GM12873 (cell line): ENCODE results near the gene VWA3A.

ENCODE experiments used
- TF ChIP-seq, protein P1 (sequence below): IDR thresholded peaks from 2 replicates; pipeline ENCODE4 v1.5.1; 2012; ENCODE audit warnings: low read depth, mild to moderate bottlenecking, moderate library complexity, low read length, control low read depth; ENCODE audit not compliant: insufficient read depth; ENCODE audit errors: missing control alignments

Gene VWA3A, protein sequence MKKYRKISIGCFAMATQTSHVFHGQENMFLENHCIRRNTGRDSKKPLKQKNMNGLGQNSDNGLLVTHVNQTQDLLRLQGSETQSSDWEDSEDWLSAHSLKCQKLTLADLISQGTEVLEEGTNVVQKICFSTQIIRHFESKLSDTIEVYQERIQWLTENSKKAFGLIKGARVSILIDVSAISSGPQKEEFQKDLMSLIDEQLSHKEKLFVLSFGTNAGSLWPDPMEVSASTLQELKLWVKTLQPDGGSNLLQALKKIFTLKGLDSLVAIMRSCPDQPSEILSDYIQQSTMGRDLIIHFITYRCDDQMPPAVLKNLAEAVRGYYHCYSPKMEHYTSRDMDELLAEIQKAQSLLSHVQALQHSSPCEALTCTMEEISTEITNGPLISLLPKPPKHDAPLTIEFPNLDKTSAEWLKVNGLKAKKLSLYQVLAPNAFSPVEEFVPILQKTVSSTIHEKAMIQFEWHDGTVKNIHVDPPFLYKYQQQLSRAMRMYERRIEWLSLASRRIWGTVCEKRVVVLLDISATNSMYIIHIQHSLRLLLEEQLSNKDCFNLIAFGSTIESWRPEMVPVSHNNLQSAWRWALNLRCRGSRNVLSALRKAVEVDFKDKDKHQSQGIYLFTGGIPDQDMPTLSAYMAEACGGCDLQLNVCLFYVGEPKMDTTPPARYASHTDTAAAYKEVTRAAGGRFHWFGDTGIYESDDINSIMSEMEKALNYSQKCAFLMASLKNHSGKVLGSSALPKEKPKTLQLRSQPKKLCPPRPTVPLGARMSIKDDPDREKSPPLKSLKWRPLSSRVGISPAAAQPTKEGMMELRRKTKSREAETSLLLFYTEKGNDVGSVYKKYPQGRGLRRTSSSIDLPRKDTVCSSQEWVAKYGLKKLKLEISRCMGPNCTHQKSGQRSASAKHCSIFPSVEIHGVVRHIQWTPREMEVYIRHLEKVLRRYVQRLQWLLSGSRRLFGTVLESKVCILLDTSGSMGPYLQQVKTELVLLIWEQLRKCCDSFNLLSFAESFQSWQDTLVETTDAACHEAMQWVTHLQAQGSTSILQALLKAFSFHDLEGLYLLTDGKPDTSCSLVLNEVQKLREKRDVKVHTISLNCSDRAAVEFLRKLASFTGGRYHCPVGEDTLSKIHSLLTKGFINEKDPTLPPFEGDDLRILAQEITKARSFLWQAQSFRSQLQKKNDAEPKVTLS

DNA sequence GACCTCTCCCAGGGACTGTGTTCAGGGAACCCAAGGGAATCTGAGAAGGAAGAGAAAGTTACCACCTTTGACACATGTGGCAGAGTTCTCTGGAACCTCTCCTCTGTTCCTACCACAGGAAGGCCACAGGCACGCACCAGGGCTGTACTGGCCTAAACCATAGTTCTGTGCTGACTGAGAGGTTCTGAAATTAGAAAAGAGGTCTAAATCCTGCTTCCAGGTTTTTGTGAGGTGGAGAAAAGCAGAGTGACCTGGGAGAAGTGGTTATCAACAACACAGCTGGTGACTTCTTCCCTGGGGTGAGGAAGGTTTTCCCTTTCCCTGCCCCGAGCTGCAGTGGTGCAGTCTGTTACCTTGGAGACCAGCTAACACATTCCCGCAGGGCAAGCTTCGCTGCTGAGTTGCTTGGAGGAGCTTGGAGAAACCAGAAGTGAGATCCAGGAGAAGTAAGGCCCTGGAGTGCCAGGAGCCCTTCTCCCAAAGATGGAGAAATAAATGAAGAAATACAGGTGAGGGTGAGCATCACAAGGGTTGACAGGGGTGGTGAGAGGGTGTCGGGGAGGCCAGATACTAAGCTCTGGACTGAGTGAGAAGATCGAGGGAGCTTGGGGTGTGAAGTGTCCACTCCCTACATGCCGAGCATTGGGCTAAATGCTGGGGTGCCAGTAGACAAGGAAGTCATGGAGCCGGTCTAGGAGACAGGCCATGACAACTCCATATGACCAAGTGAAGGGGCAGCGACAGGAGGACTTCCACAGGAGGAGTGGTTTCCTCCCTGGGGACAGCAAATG lies at the start of gene VWA3A:
VWA3A (plus strand) TSS at position 399 of the 791 bp plus-strand sequence; CDS start at position 496, 97 bp downstream.
- TF ChIP-seq, protein P1, sequence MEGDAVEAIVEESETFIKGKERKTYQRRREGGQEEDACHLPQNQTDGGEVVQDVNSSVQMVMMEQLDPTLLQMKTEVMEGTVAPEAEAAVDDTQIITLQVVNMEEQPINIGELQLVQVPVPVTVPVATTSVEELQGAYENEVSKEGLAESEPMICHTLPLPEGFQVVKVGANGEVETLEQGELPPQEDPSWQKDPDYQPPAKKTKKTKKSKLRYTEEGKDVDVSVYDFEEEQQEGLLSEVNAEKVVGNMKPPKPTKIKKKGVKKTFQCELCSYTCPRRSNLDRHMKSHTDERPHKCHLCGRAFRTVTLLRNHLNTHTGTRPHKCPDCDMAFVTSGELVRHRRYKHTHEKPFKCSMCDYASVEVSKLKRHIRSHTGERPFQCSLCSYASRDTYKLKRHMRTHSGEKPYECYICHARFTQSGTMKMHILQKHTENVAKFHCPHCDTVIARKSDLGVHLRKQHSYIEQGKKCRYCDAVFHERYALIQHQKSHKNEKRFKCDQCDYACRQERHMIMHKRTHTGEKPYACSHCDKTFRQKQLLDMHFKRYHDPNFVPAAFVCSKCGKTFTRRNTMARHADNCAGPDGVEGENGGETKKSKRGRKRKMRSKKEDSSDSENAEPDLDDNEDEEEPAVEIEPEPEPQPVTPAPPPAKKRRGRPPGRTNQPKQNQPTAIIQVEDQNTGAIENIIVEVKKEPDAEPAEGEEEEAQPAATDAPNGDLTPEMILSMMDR: no peak

DNA sequence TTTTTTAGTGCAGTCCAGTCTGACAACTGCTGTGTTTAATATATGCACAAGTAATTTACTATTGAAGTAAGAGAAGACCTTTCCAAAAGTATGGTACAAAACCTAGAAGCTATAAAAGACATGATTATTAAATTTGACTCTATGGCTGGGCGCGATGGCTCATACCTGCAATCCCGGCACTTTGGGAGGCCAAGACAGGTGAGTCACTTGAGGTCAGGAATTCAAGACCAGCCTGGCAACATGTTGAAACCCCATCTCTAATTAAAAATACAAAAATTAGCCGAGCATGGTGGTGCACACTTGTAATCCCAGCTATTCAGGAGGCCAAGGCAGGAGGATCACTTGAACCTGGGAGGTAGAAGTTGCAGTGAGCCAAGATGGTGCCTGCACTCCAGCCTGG lies 41.4 kb upstream of the VWA3A start:
- TF ChIP-seq, protein P1: no peak

DNA sequence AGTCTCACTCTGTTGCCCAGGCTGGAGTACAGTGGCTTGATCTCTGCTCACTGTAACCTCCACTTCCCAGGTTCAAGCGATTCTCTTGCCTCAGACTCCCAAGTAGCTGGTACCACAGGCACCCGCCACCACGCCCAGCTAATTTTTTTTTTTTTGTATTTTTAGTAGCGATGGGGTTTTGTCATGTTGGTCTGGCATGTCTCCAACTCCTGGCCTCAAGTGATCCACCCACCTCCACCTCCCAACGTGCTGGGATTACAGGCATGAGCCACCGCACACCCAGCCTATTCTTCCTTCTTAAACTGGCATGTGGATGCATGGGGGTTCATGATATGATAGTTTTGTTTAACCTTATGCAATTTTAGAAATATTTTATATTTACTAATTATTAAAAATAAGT lies 39.4 kb upstream of the VWA3A start:
- TF ChIP-seq, protein P1: no peak

DNA sequence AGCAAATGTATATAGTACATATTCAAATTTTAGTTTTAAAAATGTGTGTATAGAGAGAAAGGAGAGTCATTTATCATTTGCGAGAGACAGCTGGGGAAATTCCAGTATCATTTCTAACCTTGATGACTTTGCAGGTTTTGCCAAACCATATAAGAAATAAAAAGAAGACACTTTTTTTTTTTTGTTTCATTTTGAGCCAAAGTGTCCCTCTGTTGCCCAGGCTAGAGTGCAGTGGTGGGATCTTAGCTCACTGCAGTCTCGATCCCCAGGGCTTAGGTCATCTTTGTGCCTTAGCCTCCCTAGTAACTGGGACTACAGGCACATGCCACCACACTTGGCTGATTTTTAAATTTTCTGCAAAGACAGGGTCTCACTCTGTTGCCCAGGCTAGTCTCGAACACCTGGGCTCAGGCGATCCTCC lies 38.4 kb upstream of the VWA3A start:
- TF ChIP-seq, protein P1: no peak

DNA sequence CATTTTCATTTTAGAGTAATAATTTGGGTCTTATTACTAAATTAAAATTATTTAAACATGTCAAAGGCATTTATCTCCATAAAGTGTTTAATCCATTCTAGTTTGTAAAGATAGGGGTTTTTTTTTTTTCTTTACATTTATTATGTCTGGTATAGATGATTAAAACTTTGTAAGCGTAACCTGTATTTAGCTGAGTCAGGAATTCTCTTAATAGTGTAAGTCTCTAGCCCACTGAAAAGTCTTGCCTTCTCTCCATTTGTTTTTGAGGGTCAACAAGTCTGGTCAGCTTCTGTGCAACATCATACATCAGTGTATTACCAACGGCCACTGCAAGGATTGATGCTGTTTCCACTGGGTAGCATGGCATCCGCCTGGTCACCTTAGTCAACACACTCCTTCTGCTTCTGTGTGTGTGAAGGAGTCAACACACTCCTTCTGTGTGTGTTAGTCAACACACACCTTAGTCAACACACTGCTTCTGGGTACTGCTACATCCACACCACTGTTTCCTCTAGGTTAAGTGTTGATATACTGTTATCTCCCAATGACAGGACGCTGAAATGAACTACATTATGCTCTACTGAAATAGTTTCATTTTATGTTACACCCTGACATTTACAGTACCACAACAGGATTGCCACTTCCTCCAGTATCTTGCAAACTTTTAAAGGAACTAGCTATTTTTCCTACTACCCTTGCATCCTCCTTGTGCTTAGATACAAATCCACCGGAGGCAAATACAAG lies 37.3 kb upstream of the VWA3A start:
- TF ChIP-seq, protein P1: no peak

DNA sequence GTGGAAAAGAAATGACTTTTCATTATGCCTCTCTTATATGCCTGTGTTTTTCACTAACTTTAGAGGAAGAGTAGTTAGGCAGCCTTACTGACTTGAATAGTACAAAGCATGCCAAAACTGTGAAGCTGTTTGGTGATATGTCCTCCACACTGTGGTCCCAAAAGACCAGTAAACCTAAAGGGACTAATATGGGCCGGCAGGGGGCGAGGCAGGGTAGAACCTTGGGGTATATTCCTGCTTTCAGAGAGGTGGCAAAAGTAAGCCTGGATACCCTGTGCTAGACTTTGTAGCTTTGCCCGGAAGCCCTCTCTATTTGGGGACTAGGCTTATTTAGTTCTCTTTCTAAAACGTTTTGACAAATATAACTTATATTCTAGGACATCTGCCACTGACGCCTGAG lies 36.5 kb upstream of the VWA3A start:
- TF ChIP-seq, protein P1: no peak
